Upper lobe of left lung (tissue), 6 donors: ENCODE results near the gene PCDHA9. TPM values are rescaled to one million over a fixed set of nuclear protein-coding genes. Genes with fewer than 3 reads are reported as not detected.
"Not testable (repeated sequence)": the region's sequence is repeated elsewhere in the genome, so short reads cannot be mapped to it uniquely, and the experiment has no call there.

Experiments used
- ATAC-seq, 2 donors: fragments of 200-7000 bp; cut with Tn5 transposase; one replicate each; pipeline ENCODE4 v1.9.1; 2022; ENCODE audit warnings: mild to moderate bottlenecking in 2 of 2, moderate library complexity in 2 of 2; ENCODE audit not compliant: low FRiP score in 2 of 2
- DNase-seq, 2 donors: peaks; one replicate each; pipeline ENCODE4 v3.0.0-alpha.2; 2019 to 2020
- H3K27ac ChIP-seq, 4 donors: fragments of 200-600 bp; sonication (generic); one replicate each; pipeline ENCODE4 v1.5.1; 2016 to 2019
- H3K27me3 ChIP-seq, 4 donors: fragments of 200-600 bp; sonication (generic); one replicate each; pipeline ENCODE4 v1.5.1; 2017 to 2019
- H3K36me3 ChIP-seq, 4 donors: fragments of 200-600 bp; sonication (generic); one replicate each; pipeline ENCODE4 v1.5.1; 2016 to 2019
- H3K4me1 ChIP-seq, 4 donors: fragments of 200-600 bp; sonication (generic); one replicate each; pipeline ENCODE4 v1.5.1; 2018 to 2019
- H3K4me3 ChIP-seq, 4 donors: fragments of 200-600 bp; sonication (generic); one replicate each; pipeline ENCODE4 v1.5.1; 2017 to 2019; ENCODE audit warnings: mild to moderate bottlenecking in 2 of 4, moderate library complexity in 1 of 4
- H3K9me3 ChIP-seq, 4 donors: fragments of 200-600 bp; sonication (generic); one replicate each; pipeline ENCODE4 v1.5.1; 2018 to 2019
- CTCF ChIP-seq, 6 experiments: fragments of 450-650 bp in 4 of 6; fragments of 200-600 bp in 2 of 6; sonication (generic) in 2 of 6; IDR thresholded peaks; one replicate each; pipeline ENCODE4 v1.5.1; 2016 to 2019; ENCODE audit warnings: antibody characterized with exemption in 6 of 6
- EP300 ChIP-seq, 4 donors: sonication (generic); formaldehyde crosslinking; IDR thresholded peaks; one replicate each; pipeline ENCODE4 v1.5.1; 2017; ENCODE audit warnings: antibody characterized with exemption in 4 of 4, control low read depth in 2 of 4
- POLR2A ChIP-seq, 4 donors: fragments of 450-650 bp; IDR thresholded peaks; one replicate each; pipeline ENCODE4 v1.5.1; 2016 to 2017; ENCODE audit warnings: antibody characterized with exemption in 4 of 4, mild to moderate bottlenecking in 2 of 4
- POLR2AphosphoS5 ChIP-seq, 2 donors: sonication (generic); formaldehyde crosslinking; IDR thresholded peaks; one replicate each; pipeline ENCODE4 v1.5.1; 2017; ENCODE audit warnings: antibody characterized with exemption in 2 of 2
- WGBS, 2 donors: methylation state at CpG; one replicate each; pipeline ENCODE4 v1.1.5; 2017 to 2018; 5-methylcytosine and 5-hydroxymethylcytosine counted together
- total RNA-seq, 6 donors: library from RNA; depleted of rRNA in 4 of 6; stranded (reverse); fragments of >200 nt in 4 of 6; gene quantifications; one replicate each; pipeline versions ENCODE4 v1.1.0 to v1.2.1, GENCODE V29; 2016 to 2021
- donor health status: DM: no; HTN: no; CAD: no; lungs with moderate emphysema.
- donor health status: DM: no; HTN: yes; CAD: no; lungs with severe emphysema.

Gene PCDHA9
- total RNA-seq, 6 donors from 2014 or later: 0.11 to 1.2 (median 0.28) TPM

- 27 to 28% methylated on average over 11 to 23 of the region's 47 CpGs for WGBS, 2 donors
Observed at GRCh38 chr5:140806834-140807775, 41.1 kb upstream of the PCDHA9 start, which contains the start of gene PCDHA4. Gene PCDHA4 (plus strand): TSS chr5:140807068.

GRCh38 chr5:140808241-140808888 is 39.8 kb upstream of the PCDHA9 start:
- H3K4me1 ChIP-seq, H3K27me3 ChIP-seq, H3K36me3 ChIP-seq, ATAC-seq, H3K4me3 ChIP-seq, H3K27ac ChIP-seq: not testable (repeated sequence)
- WGBS, 2 donors: 68% methylated on average over 52 to 62 of the region's 62 CpGs
- DNase-seq: peak in 1 of 2 donors; percentile 80
- H3K9me3 ChIP-seq: peaks cover 0 to 38% (median 32%) of the 10 kb centered on the region in 4 donors

More at GRCh38 chr5:140806834-140807775, 41.1 kb upstream of the PCDHA9 start, which contains the start of gene PCDHA4:
- no peaks in the 10 kb centered on the region for H3K27me3 ChIP-seq
- H3K9me3 ChIP-seq: peaks cover 5 to 51% (median 45%) of the 10 kb centered on the region in 4 donors
- no peaks in the 10 kb centered on the region for H3K36me3 ChIP-seq
- TF ChIP-seq EP300 (IDR thresholded peaks at IDR 0.05) (peak in 2 of 4 donors; percentile 24 to 73), POLR2AphosphoS5 (IDR thresholded peaks at IDR 0.05) (no peak), CTCF (IDR thresholded peaks at IDR 0.05) (peak in 3 of 6 experiments; percentile 21 to 35 (median 33)), POLR2A (IDR thresholded peaks at IDR 0.05) (no peak)
- no peaks in the 10 kb centered on the region for H3K4me1 ChIP-seq
- DNase-seq: peak in 1 of 2 donors; percentile 61
- peak in 1 of 2 donors; percentile 84 for ATAC-seq
- H3K4me3 ChIP-seq: peak within 1 kb of the TSS in 3 of 4 donors; percentile 39 to 45 (median 43)
- H3K27ac ChIP-seq: peak within 1 kb of the TSS in 2 of 4 donors; percentile 39 to 57

- TF ChIP-seq EP300 (IDR thresholded peaks at IDR 0.05): no peak
- TF ChIP-seq CTCF (IDR thresholded peaks at IDR 0.05): no peak
- Histone ChIP-seq H3K27me3 (no peaks in the 10 kb centered on the region), H3K4me3 (no peak overlapping the region), H3K4me1 (no peaks in the 10 kb centered on the region), H3K27ac (no peak overlapping the region), H3K36me3 (no peaks in the 10 kb centered on the region), H3K9me3 (peaks cover 0 to 35% (median 32%) of the 10 kb centered on the region in 4 donors)
- DNase-seq: peak in 1 of 2 donors; percentile 85
- 80% methylated on average over 43 of the region's 43 CpGs; no CpG with 5 or more reads in 1 of the 2 donors for WGBS, 2 donors
- ATAC-seq: peak in 1 of 2 donors; percentile 8
Observed at GRCh38 chr5:140808889-140809291, 39.3 kb upstream of the PCDHA9 start.

DNA sequence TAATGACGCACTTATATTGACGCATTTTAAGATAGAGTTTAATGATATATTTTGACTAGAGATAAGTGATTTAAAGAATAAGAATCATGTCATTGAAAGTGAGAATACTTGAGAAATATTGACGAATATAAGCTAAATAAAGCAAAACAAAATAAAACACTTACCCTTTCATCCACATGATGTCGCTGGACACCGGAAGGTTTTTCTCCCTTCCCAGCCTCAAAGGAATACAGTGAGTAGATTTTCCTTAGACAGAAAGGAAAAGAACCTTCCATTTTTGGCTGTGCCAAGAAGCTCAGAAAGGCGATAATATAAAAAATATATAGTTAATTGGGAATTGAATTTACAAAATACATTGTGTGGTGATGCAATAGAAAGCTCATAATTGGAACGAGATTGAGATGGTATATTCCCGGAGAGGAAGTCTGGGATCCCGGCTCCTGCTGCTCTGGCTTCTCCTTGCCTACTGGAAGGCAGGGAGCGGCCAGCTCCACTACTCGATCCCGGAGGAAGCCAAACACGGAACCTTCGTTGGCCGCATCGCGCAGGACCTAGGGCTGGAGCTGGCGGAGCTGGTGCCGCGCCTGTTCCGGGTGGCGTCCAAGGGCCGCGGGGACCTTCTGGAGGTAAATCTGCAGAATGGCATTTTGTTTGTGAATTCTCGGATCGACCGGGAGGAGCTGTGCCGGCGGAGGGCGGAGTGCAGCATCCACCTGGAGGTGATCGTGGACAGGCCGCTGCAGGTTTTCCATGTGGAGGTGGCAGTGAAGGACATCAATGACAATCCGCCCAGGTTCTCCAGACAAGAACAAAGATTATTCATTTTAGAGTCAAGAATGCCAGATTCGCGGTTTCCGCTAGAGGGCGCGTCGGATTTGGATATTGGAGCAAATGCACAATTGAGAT is 26.6 kb upstream of the PCDHA9 start, which contains the start of gene PCDHA5:
TSS of gene PCDHA5 (plus strand) at position 239 of the 906 bp plus-strand sequence.
- Histone ChIP-seq H3K4me3 (peak within 1 kb of the TSS in 1 of 4 donors; percentile 5), H3K27me3 (peaks cover 0 to 3% (median 0%) of the 10 kb centered on the region in 4 donors), H3K27ac (no peak within 1 kb of the TSS), H3K36me3 (no peaks in the 10 kb centered on the region), H3K9me3 (peaks cover 0 to 29% (median 20%) of the 10 kb centered on the region in 4 donors), H3K4me1 (no peaks in the 10 kb centered on the region)
- peak in 1 of 2 donors; percentile 69 for DNase-seq
- 36% methylated on average over 26 to 39 of the region's 39 CpGs for WGBS, 2 donors
- ATAC-seq: no peak
- TF ChIP-seq CTCF (IDR thresholded peaks at IDR 0.05): peak in 2 of 6 experiments; percentile 17 to 20
- no peak for TF ChIP-seq EP300 (IDR thresholded peaks at IDR 0.05)
